Left ventricle myocardium superior (tissue), 1 donor: ENCODE measurements around the gene SPATC1L. TPM values are rescaled to one million over a fixed set of nuclear protein-coding genes. Genes with fewer than 3 reads are reported as not detected.
"Not testable (repeated sequence)": the region's sequence is repeated elsewhere in the genome, so short reads cannot be mapped to it uniquely, and the experiment has no call there.

Experiments used
- ATAC-seq: fragments of 200-7000 bp; cut with Tn5 transposase; one replicate; pipeline ENCODE4 v1.9.1; 2020; ENCODE audit warnings: mild to moderate bottlenecking, moderate library complexity
- DNase-seq: peaks from one replicate; pipeline ENCODE4 v3.0.0-alpha.2; 2020
- intact Hi-C: fragments of 100-400 bp; cut with micrococcal nuclease; formaldehyde crosslinking; loops from one replicate; pipeline ENCODE4 v1.11.0; 2022
- total RNA-seq: library from RNA; stranded (reverse); fragmentation: NEBNext Ultra II Directional; extraction: Animal tissue kit (Norgen Biotek cat#: 25700); gene quantifications from one replicate; pipeline ENCODE4 v1.2.1, GENCODE V29; 2021
- donor health status: DM: no; HTN: yes; CAD: no; lungs with severe emphysema.

Gene SPATC1L
- total RNA-seq, 1 donor from 2014 or later, result 12.0 TPM

- ATAC-seq (no peak), DNase-seq (peak; percentile 22)
- intact Hi-C loops, result no loop called here
These were observed 29.2 kb downstream of the SPATC1L start for GRCh38 chr21:46154955-46155513.

- peak; percentile 28 for DNase-seq
- intact Hi-C loops, result no loop called here
- ATAC-seq, result no peak
These were observed 29.9 kb downstream of the SPATC1L start for GRCh38 chr21:46154155-46154954.

GRCh38 chr21:46153247-46154154 is 30.8 kb downstream of the SPATC1L start:
- ATAC-seq, result peak; percentile 74
- intact Hi-C loops, result no loop called here
- peak; percentile 77 for DNase-seq

GRCh38 chr21:46152927-46153246 is 31.4 kb downstream of the SPATC1L start:
- ATAC-seq (peak; percentile 44), DNase-seq (no peak)
- intact Hi-C loops, result no loop called here

GRCh38 chr21:46151989-46152926 is 32.0 kb downstream of the SPATC1L start:
- DNase-seq (peak; percentile 40), ATAC-seq (peak; percentile 53)
- intact Hi-C loops, result no loop called here

- no peak for ATAC-seq
- peak; percentile 31 for DNase-seq
- intact Hi-C loops, result no loop called here
These were observed 32.8 kb downstream of the SPATC1L start for GRCh38 chr21:46151261-46151988.

- intact Hi-C loops, result no loop called here
- peak; percentile 15 for DNase-seq
- ATAC-seq, result no peak
These were observed 33.7 kb downstream of the SPATC1L start for GRCh38 chr21:46150491-46151121.

- DNase-seq, result peak; percentile 19
- intact Hi-C loops, result no loop called here
- ATAC-seq, result no peak
These were observed 34.2 kb downstream of the SPATC1L start for GRCh38 chr21:46150073-46150472.

GRCh38 chr21:46149205-46149901 is 34.9 kb downstream of the SPATC1L start:
- intact Hi-C loops, result no loop called here
- DNase-seq (peak; percentile 19), ATAC-seq (no peak)

GRCh38 chr21:46148106-46148505 is 36.2 kb downstream of the SPATC1L start:
- DNase-seq, result peak; percentile 11
- no peak for ATAC-seq
- intact Hi-C loops, result no loop called here

GRCh38 chr21:46147429-46147828 is 36.8 kb downstream of the SPATC1L start:
- DNase-seq (peak; percentile 64), ATAC-seq (peak; percentile 15)
- intact Hi-C loops, result not testable (repeated sequence)

- ATAC-seq, result no peak
- peak; percentile 12 for DNase-seq
- intact Hi-C loops, result no loop called here
These were observed 37.4 kb downstream of the SPATC1L start for GRCh38 chr21:46146856-46147255.

GRCh38 chr21:46145840-46146691 is 38.2 kb downstream of the SPATC1L start:
- intact Hi-C loops, result no loop called here
- ATAC-seq, result no peak
- DNase-seq, result peak; percentile 21

- ATAC-seq (no peak), DNase-seq (peak; percentile 33)
- intact Hi-C loops, result no loop called here
These were observed 39.0 kb downstream of the SPATC1L start for GRCh38 chr21:46145159-46145839.

- intact Hi-C loops, result no loop called here
- no peak for DNase-seq
- ATAC-seq, result no peak
These were observed 39.7 kb downstream of the SPATC1L start for GRCh38 chr21:46144464-46145070.
